ENCODE measurements around the gene GAS2L3. TPM values are rescaled to one million over a fixed set of nuclear protein-coding genes. Genes with fewer than 3 reads are reported as not detected.

GAS2L3 gene
- polyA plus RNA-seq, 1 of the 3 experiments (the other 2 are of a cell fraction) = 1.6 TPM

DNA sequence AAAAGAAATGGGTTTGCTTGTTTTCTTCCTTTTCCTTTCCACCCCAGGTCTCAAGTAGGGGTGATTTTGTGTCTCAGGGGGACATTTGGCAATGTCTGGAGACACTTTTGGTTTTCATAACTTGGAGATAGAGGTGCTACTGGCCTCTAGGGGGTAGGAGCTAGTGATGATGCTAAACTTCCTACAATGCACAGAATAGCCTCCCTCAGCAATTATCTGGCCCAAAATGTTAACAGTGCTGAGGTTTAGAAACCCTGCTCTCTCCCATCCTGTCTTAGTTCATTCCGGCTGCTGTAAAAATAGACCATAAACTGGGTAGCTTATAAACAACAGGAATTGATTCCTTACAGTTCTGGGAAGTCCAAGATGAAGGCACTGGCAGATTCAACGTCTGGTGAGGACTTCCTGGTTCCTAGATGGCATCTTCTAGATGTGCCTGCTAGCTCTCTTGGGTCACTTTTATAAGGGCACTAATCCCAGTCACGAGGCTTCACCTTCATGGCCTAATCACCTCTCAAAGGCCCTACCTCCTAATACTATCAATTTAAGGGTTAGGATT, 7.4 kb upstream of the GAS2L3 start:
- no peaks in the 10 kb centered on the region for H3K36me3 ChIP-seq (replicated peaks in 1 of 2; ENCODE audit: control insufficient read depth in 1 of 2, insufficient read depth in 2 of 2, low read length in 1 of 2)
- H4K20me1 ChIP-seq (ENCODE audit: insufficient read depth) = no peaks in the 10 kb centered on the region
- POLR2A ChIA-PET = no interaction called here
- H3K4me3 ChIP-seq (ENCODE audit: low read depth in 2 of 2, low read length in 1 of 2) = no peak overlapping the region
- CTCF ChIA-PET = interaction anchor here (0.5 to 2.6 kb wide), 4 partner anchors 10 to 331 kb away, joined by 3 to 10 read pairs (median 8); no protein-coding TSS in a partner anchor
- no peak overlapping the region for H3K27ac ChIP-seq (ENCODE audit: low read depth in 2 of 2, low read length in 1 of 2)
- DNase-seq = no peak
- no peaks in the 10 kb centered on the region for H3K27me3 ChIP-seq (ENCODE audit: insufficient read depth)
- no peak overlapping the region for H2AFZ ChIP-seq (ENCODE audit: low read depth)
- no peaks in the 10 kb centered on the region for H3K4me1 ChIP-seq (ENCODE audit: control insufficient read depth in 1 of 2, insufficient read depth in 2 of 2, low read depth in 1 of 2, low read length in 1 of 2)
- 60% methylated on average over 3 of the region's 3 CpGs for WGBS (ENCODE audit: low lambda C conversion rate)
- H3K4me2 ChIP-seq = no peak overlapping the region
- no peaks in the 10 kb centered on the region for H3K79me2 ChIP-seq (ENCODE audit: insufficient read depth)
- H3K9me3 ChIP-seq = no peaks in the 10 kb centered on the region
- no peaks in the 10 kb centered on the region for H3K9me2 ChIP-seq
- no peaks in the 10 kb centered on the region for H3F3A ChIP-seq (replicated peaks; ENCODE audit: insufficient read depth)
- no peak overlapping the region for H3K9ac ChIP-seq
- TF ChIP-seq EP300 (IDR thresholded peaks at IDR 0.05; ENCODE audit: borderline replicate concordance in 1 of 2, low read depth in 1 of 2, low read length in 1 of 2) (no peak), MXI1 (IDR thresholded peaks at IDR 0.05; ENCODE audit: low read depth, low read length) (no peak), RAD21 (IDR thresholded peaks at IDR 0.05; ENCODE audit: low read length) (no peak), JUND (IDR thresholded peaks at IDR 0.05) (no peak), RXRA (IDR thresholded peaks at IDR 0.05; ENCODE audit: borderline replicate concordance, low read depth) (no peak), FOXJ3 (CRISPR knock-in tag; IDR thresholded peaks at IDR 0.05) (no peak), ELF1 (IDR thresholded peaks at IDR 0.05) (no peak), SIN3A (IDR thresholded peaks at IDR 0.05; ENCODE audit: borderline replicate concordance, low read depth, low read length) (no peak), NRF1 (IDR thresholded peaks at IDR 0.05; ENCODE audit: low read depth, low read length) (no peak), YY1 (IDR thresholded peaks at IDR 0.05; ENCODE audit: low read depth) (no peak), RFX5 (IDR thresholded peaks at IDR 0.05; ENCODE audit: low read length) (no peak), CHD2 (IDR thresholded peaks at IDR 0.05; ENCODE audit: low read length, partially characterized antibody) (no peak), MEF2A (IDR thresholded peaks at IDR 0.05; ENCODE audit: borderline replicate concordance, low read depth) (no peak), POLR2AphosphoS5 (IDR thresholded peaks at IDR 0.05; ENCODE audit: low read depth, low read length) (no peak)
- TF ChIP-seq, protein P1, sequence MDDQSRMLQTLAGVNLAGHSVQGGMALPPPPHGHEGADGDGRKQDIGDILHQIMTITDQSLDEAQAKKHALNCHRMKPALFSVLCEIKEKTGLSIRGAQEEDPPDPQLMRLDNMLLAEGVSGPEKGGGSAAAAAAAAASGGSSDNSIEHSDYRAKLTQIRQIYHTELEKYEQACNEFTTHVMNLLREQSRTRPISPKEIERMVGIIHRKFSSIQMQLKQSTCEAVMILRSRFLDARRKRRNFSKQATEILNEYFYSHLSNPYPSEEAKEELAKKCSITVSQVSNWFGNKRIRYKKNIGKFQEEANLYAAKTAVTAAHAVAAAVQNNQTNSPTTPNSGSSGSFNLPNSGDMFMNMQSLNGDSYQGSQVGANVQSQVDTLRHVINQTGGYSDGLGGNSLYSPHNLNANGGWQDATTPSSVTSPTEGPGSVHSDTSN (IDR thresholded peaks at IDR 0.05) = no peak
- TF ChIP-seq, protein P2, sequence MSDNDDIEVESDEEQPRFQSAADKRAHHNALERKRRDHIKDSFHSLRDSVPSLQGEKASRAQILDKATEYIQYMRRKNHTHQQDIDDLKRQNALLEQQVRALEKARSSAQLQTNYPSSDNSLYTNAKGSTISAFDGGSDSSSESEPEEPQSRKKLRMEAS (IDR thresholded peaks at IDR 0.05; ENCODE audit: low read depth) = no peak
- TF ChIP-seq, protein P3, sequence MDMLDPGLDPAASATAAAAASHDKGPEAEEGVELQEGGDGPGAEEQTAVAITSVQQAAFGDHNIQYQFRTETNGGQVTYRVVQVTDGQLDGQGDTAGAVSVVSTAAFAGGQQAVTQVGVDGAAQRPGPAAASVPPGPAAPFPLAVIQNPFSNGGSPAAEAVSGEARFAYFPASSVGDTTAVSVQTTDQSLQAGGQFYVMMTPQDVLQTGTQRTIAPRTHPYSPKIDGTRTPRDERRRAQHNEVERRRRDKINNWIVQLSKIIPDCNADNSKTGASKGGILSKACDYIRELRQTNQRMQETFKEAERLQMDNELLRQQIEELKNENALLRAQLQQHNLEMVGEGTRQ (IDR thresholded peaks at IDR 0.05; ENCODE audit: borderline replicate concordance, low read depth, low read length) = no peak
